Cardiac fibroblast (primary cell): ENCODE measurements around the gene NRN1.

Experiments used
- DNase-seq, 2 donors: peaks; one replicate each; pipeline versions ENCODE4 v3.0.0 to v3.0.0-alpha.2; 2010; ENCODE audit warnings: low read depth in 2 of 2
- H3K4me3 ChIP-seq, 2 donors: replicated peaks in 1 of 2; 1 replicate in 1 of 2; 2 replicates in 1 of 2; pipeline ENCODE4 v1.5.1; 2011; ENCODE audit warnings: low read depth in 2 of 2, low read length in 2 of 2, mild to moderate bottlenecking in 2 of 2, moderate library complexity in 1 of 2
- CTCF ChIP-seq: IDR thresholded peaks from one replicate; pipeline ENCODE4 v1.5.1; 2011; ENCODE audit warnings: low read depth, mild to moderate bottlenecking, low read length, inconsistent platforms

The NRN1 gene

GRCh38 chr6:5958921-5959320 lies 47.8 kb downstream of the NRN1 start:
- TF ChIP-seq CTCF = no peak
- no peak overlapping the region for H3K4me3 ChIP-seq
- no peak for DNase-seq

DNA sequence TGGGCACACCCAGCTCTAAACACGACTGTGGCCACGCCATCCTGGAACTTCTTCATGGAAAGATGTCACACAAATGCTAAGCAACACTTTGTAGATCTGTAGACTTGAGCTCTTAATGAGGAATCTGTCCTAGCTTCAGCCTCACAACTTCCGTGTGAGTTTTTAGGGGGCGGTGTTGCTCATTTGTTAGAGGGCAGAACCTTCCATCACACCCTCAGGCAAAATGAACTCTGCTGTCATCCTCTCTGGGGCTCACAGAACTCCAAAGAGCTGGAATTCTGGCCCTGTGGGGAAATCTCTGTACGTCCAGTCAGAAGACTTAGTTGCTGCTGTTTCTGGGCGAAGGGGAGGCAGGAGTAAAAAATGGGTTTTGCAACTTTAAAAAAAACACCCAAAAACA lies 49.8 kb downstream of the NRN1 start:
- DNase-seq = no peak
- no peak for TF ChIP-seq CTCF

DNA sequence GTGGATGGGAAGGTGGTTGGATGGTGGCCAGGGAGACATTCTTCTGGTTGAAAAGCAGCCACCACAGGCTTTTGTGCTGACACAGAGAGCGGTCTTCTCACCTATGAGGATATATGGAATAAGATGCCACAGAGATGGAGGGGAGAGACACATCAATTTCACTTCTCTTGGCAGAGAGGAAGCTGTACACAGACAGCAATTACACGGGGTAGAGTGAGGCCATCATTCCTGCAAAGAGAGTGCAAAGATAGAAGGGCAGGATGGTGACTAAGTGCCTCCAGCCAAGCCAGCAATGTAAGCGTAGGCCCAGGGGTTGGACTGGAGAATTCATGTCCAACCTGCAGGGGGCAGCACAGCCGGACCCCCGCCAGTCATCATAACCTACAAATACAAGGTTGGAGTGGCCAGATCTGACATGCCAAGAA lies 56.4 kb downstream of the NRN1 start:
- no peak for TF ChIP-seq CTCF
- no peak for DNase-seq
- no peak overlapping the region for H3K4me3 ChIP-seq

More for the DNA sequence above, 49.8 kb downstream of the NRN1 start:
- no peak overlapping the region for H3K4me3 ChIP-seq
